Upper lobe of left lung (tissue), 6 donors: ENCODE measurements around the gene SOHLH2. TPM values are rescaled to one million over a fixed set of nuclear protein-coding genes. Genes with fewer than 3 reads are reported as not detected.
A peak's percentile ranks its signal among the peaks of the same experiment; 100 is the strongest.

ENCODE experiments used
- ATAC-seq, 2 donors: fragments of 200-7000 bp; cut with Tn5 transposase; one replicate each; pipeline ENCODE4 v1.9.1; 2022; ENCODE audit warnings: mild to moderate bottlenecking in 2 of 2, moderate library complexity in 2 of 2; ENCODE audit not compliant: low FRiP score in 2 of 2
- DNase-seq, 2 donors: peaks; one replicate each; pipeline ENCODE4 v3.0.0-alpha.2; 2019 to 2020
- H3K27ac ChIP-seq, 4 donors: fragments of 200-600 bp; sonication (generic); one replicate each; pipeline ENCODE4 v1.5.1; 2016 to 2019
- H3K27me3 ChIP-seq, 4 donors: fragments of 200-600 bp; sonication (generic); one replicate each; pipeline ENCODE4 v1.5.1; 2017 to 2019
- H3K36me3 ChIP-seq, 4 donors: fragments of 200-600 bp; sonication (generic); one replicate each; pipeline ENCODE4 v1.5.1; 2016 to 2019
- H3K4me1 ChIP-seq, 4 donors: fragments of 200-600 bp; sonication (generic); one replicate each; pipeline ENCODE4 v1.5.1; 2018 to 2019
- H3K4me3 ChIP-seq, 4 donors: fragments of 200-600 bp; sonication (generic); one replicate each; pipeline ENCODE4 v1.5.1; 2017 to 2019; ENCODE audit warnings: mild to moderate bottlenecking in 2 of 4, moderate library complexity in 1 of 4
- H3K9me3 ChIP-seq, 4 donors: fragments of 200-600 bp; sonication (generic); one replicate each; pipeline ENCODE4 v1.5.1; 2018 to 2019
- CTCF ChIP-seq, 6 experiments: fragments of 450-650 bp in 4 of 6; fragments of 200-600 bp in 2 of 6; sonication (generic) in 2 of 6; IDR thresholded peaks; one replicate each; pipeline ENCODE4 v1.5.1; 2016 to 2019; ENCODE audit warnings: antibody characterized with exemption in 6 of 6
- EP300 ChIP-seq, 4 donors: sonication (generic); formaldehyde crosslinking; IDR thresholded peaks; one replicate each; pipeline ENCODE4 v1.5.1; 2017; ENCODE audit warnings: antibody characterized with exemption in 4 of 4, control low read depth in 2 of 4
- POLR2A ChIP-seq, 4 donors: fragments of 450-650 bp; IDR thresholded peaks; one replicate each; pipeline ENCODE4 v1.5.1; 2016 to 2017; ENCODE audit warnings: antibody characterized with exemption in 4 of 4, mild to moderate bottlenecking in 2 of 4
- POLR2AphosphoS5 ChIP-seq, 2 donors: sonication (generic); formaldehyde crosslinking; IDR thresholded peaks; one replicate each; pipeline ENCODE4 v1.5.1; 2017; ENCODE audit warnings: antibody characterized with exemption in 2 of 2
- WGBS, 2 donors: methylation state at CpG; one replicate each; pipeline ENCODE4 v1.1.5; 2017 to 2018; 5-methylcytosine and 5-hydroxymethylcytosine counted together
- total RNA-seq, 6 donors: library from RNA; depleted of rRNA in 4 of 6; stranded (reverse); fragments of >200 nt in 4 of 6; gene quantifications; one replicate each; pipeline versions ENCODE4 v1.1.0 to v1.2.1, GENCODE V29; 2016 to 2021
- donor health status: DM: no; HTN: no; CAD: no; lungs with moderate emphysema.
- donor health status: DM: no; HTN: yes; CAD: no; lungs with severe emphysema.

SOHLH2 gene
- total RNA-seq, 6 donors from 2014 or later = 0.11 TPM; not detected in 5

DNA sequence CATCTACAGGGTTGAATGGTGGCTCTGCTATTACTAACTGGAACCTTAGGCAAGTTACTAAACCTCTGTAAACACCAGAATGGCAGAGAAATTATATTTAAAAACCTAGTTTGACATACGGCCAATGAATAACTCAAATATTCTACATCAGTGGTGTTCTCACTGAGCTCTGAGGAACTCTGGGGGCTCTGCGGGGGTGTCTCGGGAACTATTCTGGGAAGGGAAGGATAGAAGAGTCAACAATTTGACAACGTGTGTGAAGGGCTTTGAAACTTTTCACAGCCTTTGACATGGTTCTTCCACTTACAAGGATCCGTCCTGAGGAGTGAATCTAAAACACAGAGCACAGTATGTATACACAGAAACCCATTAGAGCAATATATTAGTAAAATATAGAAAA is 38.7 kb downstream of the SOHLH2 start:
- TF ChIP-seq CTCF (IDR thresholded peaks at IDR 0.05) = no peak
- TF ChIP-seq POLR2AphosphoS5 (IDR thresholded peaks at IDR 0.05) = no peak
- TF ChIP-seq POLR2A (IDR thresholded peaks at IDR 0.05) = no peak
- no peak for TF ChIP-seq EP300 (IDR thresholded peaks at IDR 0.05)
- no peak for ATAC-seq
- WGBS, 2 donors = 78 to 83% methylated on average over 5 of the region's 5 CpGs

GRCh38 chr13:36174923-36175322 is 39.4 kb downstream of the SOHLH2 start:
- H3K36me3 ChIP-seq = no peaks in the 10 kb centered on the region
- H3K4me1 ChIP-seq = no peaks in the 10 kb centered on the region
- H3K27me3 ChIP-seq = no peaks in the 10 kb centered on the region
- no peak overlapping the region for H3K27ac ChIP-seq
- TF ChIP-seq POLR2AphosphoS5 (IDR thresholded peaks at IDR 0.05) = no peak
- TF ChIP-seq EP300 (IDR thresholded peaks at IDR 0.05) = no peak
- no peak for TF ChIP-seq POLR2A (IDR thresholded peaks at IDR 0.05)
- TF ChIP-seq CTCF (IDR thresholded peaks at IDR 0.05) = no peak
- DNase-seq (peak in 1 of 2 donors; percentile 5), ATAC-seq (no peak)
- H3K4me3 ChIP-seq = no peak overlapping the region
- H3K9me3 ChIP-seq = no peaks in the 10 kb centered on the region
- 70 to 74% methylated on average over 7 of the region's 7 CpGs for WGBS, 2 donors

More for the DNA sequence above, 38.7 kb downstream of the SOHLH2 start:
- Histone ChIP-seq H3K4me3 (no peak overlapping the region), H3K4me1 (no peaks in the 10 kb centered on the region), H3K9me3 (no peaks in the 10 kb centered on the region), H3K27me3 (no peaks in the 10 kb centered on the region), H3K36me3 (no peaks in the 10 kb centered on the region), H3K27ac (no peak overlapping the region)
- no peak for DNase-seq

- Histone ChIP-seq H3K4me1 (no peaks in the 10 kb centered on the region), H3K27ac (no peak overlapping the region), H3K27me3 (no peaks in the 10 kb centered on the region), H3K9me3 (no peaks in the 10 kb centered on the region), H3K36me3 (no peaks in the 10 kb centered on the region), H3K4me3 (no peak overlapping the region)
- TF ChIP-seq POLR2A (IDR thresholded peaks at IDR 0.05) (no peak), EP300 (IDR thresholded peaks at IDR 0.05) (no peak), CTCF (IDR thresholded peaks at IDR 0.05) (no peak), POLR2AphosphoS5 (IDR thresholded peaks at IDR 0.05) (no peak)
- DNase-seq = no peak
- WGBS, 2 donors = 68 to 77% methylated on average over 4 of the region's 4 CpGs
- ATAC-seq = no peak
Observed at GRCh38 chr13:36173571-36174322, 40.6 kb downstream of the SOHLH2 start.

- H3K27ac ChIP-seq = no peak overlapping the region
- ATAC-seq (no peak), DNase-seq (no peak)
- H3K36me3 ChIP-seq = no peaks in the 10 kb centered on the region
- no peaks in the 10 kb centered on the region for H3K9me3 ChIP-seq
- 81 to 82% methylated on average over 5 of the region's 5 CpGs for WGBS, 2 donors
- no peak overlapping the region for H3K4me3 ChIP-seq
- no peak for TF ChIP-seq POLR2A (IDR thresholded peaks at IDR 0.05)
- no peak for TF ChIP-seq EP300 (IDR thresholded peaks at IDR 0.05)
- TF ChIP-seq POLR2AphosphoS5 (IDR thresholded peaks at IDR 0.05) = no peak
- no peak for TF ChIP-seq CTCF (IDR thresholded peaks at IDR 0.05)
- no peaks in the 10 kb centered on the region for H3K27me3 ChIP-seq
- H3K4me1 ChIP-seq = peaks cover 0 to 11% (median 0%) of the 10 kb centered on the region in 4 donors
Observed at GRCh38 chr13:36166046-36166445, 48.3 kb downstream of the SOHLH2 start.
